Measurements from ENCODE around the gene ZNF684.
"Not testable (repeated sequence)": the region's sequence is repeated elsewhere in the genome, so short reads cannot be mapped to it uniquely, and the experiment has no call there.

Gene ZNF684

DNA sequence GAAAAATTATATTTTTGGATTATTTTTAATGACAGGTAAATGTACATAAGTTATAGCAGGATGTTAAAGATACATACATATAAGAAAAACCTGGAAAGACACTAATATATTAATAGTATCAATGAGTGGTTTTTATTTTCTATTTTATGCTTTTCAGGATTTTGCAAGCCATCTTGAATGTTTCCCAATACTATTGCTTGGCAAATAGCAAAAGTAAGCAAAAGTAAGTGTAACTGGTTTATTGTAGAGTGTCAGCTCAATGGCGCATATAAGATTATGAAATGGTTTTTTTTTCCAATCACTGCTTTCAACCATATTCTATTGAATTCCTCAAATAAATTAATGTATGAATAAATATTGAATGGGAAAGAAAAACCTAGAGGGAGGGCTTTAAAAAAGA is 36.4 kb downstream of the ZNF684 start:
- FAIRE-seq = no peak
- DNase-seq (ENCODE audit: insufficient read length, low spot score) = no peak

DNA sequence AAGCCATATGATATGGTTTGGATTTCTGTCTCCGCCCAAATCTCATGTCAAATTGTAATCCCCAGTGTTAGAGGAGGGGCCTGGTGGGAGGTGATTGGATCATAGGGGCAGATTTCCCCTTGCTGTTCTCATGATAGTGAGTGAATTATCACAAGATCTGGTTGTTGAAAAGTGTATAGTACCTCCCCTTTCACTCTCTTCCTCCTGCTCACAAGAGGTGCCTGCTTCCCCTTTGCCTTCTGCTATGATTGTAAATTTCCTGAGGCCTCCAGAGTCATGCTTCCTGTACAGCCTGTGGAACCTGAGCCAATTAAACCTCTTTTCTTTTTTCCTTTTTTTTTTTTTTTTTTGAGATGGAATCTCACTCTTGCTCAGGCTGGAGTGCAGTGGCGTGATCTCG is 43.4 kb downstream of the ZNF684 start:
- not testable (repeated sequence) for FAIRE-seq; DNase-seq (ENCODE audit: insufficient read length, low spot score)

DNA sequence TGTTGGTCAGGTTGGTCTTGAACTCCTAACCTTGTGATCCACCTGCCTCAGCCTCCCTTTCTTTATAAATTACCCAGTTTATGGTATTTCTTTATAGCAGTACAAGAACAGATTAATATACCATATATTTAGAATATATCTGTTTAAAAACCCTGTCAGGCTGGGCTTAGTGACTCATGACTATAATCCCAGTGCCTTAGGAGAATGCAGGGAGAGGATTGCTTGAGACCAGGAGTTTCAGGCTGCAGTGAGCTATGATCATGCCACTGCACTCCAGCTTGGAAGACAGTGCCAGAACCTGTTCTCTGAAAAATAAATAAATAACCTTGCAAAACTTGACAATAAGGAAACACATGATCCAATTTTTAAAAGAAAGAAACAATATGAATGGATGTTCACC is 43.9 kb downstream of the ZNF684 start:
- FAIRE-seq = no peak

DNA sequence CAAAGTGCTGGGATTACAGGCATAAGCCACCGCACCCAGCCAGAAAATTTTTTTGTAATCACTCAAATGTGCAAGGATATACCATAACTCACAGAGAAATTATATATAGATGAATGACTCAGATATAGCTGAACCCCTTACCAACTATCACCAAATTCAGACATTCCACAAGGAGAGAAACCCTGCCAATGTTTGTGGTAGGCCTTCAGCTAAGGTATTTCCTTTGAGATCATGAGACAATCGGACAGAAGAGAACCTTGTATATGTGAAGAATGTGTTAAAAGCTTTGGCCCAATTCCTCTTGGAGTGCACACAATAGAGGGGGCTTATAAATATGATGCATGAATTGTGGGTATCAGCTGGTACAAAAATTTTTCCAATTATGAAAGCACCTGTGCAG is 50.7 kb downstream of the ZNF684 start:
- FAIRE-seq (no peak), DNase-seq (ENCODE audit: insufficient read length, low spot score) (no peak)

More for the DNA sequence above, 43.9 kb downstream of the ZNF684 start:
- no peak for DNase-seq (ENCODE audit: insufficient read length, low spot score)

DNA sequence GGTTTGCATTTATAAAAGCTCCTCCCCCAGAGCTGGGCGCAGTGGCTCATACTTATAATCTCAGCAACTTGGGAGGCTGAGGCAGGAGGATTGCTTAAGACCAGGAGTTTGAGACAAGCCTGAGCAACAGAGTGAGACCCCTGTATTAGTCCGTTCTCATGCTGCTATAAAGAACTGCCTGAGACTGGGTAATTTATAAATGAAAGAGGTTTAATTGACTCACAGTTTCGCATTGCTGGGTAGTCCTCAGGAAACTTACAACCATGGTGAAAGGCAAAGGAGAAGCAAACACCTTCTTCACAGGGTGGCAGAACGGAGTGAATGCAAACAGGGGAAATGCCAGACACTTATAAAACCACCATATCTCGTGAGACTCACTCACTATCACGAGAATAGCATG is 52.5 kb downstream of the ZNF684 start:
- DNase-seq (ENCODE audit: insufficient read length, low spot score) (no peak), FAIRE-seq (no peak)

DNA sequence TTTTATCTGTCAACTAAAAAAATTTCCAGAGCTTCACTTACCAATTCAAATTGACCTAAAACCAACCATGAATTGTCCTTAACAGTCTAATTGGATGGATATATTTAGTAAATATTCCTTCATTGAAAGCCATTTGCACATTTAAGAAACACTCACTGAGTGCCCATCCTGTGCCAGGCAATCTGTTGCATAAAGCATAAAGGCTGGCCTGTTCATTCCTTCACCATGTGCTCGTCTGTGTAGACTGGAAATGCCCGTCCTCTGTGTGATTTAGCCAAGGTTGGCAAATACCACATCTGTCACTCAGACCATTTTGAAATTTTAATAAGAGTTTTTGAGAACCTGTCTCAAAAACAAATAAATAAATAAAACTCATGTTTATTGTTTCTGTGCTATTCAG is 57.1 kb downstream of the ZNF684 start:
- FAIRE-seq (no peak), DNase-seq (ENCODE audit: insufficient read length, low spot score) (no peak)

DNA sequence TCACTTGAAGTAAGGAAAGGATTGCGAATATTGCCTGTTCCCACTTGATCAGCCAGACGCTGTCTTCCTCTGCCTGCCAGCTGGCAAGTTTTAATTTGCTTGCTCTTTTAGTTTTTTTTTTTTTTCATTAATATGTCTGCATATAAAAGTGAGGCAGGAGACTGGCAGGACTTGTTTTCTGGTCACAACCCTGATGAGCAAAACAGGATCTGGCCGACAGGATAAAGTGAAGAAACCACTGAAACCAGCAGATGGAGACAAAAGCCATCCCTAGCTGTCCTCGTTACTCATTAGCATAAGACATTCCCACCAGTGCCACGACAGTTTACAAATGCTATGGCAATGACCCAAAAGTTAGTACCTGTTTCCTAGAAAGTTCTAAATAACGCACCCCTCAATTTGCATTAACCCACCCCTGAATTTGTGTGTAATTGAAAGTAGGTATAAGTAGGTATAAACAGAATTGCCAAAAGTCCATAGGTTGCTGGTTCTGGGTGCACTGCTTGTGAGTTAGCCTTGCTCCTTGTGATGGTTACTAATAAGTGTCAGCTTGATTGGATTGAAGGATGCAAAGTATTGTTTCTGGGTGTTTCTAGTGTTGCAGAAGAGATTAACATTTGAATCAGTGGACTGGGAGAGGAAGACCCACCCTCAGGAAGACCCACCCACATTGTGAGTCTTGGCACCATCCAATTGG is 60.8 kb downstream of the ZNF684 start:
- no peak for FAIRE-seq
- no peak for DNase-seq (ENCODE audit: insufficient read length, low spot score)

DNA sequence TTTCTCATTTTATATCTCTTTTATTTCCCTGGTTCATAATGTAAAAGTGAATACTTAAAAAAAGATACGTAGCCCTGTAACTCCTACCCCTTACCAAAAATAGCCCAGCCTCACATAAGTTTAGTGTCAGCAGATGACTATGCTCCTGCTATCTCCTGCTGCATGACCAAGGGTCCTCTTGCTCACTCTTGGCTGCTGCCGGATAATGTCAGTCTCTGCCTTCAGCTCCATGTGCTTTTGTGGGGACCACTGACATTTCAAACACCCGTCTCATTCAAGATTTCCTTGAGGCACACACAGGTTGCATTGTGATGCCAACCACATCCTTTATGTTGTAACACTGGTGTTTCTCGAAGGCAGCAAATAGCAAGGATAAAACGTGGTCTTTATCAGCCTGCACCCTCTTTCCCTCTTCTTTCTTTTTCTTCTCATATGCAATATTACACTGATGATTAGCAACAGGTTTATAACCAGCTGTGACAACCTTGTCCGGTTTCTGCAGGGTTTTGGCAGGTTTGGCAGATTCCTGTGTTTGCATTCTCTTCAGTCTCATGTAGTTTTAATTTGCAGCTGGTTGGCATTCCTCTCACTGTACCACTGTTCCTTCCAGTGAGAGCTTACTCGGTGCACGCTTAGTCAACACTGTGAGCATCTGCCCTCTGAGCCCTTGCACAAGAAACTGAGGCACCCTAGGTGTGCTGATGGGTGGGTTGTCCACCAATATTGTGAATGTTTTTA is 62.2 kb downstream of the ZNF684 start:
- no peak for DNase-seq (ENCODE audit: insufficient read length, low spot score)
- no peak for FAIRE-seq

DNA sequence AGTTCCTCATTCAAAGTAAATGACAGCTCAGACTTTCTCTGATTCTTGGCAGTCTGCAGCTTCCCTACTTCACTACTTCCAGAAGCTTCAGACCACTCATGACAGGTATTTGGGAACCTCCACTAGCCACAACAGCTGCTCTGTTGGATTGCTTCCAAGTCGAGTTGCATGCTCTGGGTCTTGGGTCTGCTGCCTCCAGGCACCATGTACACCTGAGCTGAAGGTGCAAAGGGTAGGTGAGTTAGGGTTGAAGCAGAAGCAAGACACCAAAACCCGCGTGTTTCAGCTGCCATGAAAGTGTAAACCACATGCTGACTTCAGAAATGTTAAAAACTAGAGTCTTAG is 62.7 kb downstream of the ZNF684 start:
- no peak for DNase-seq (ENCODE audit: insufficient read length, low spot score)
- FAIRE-seq = no peak

DNA sequence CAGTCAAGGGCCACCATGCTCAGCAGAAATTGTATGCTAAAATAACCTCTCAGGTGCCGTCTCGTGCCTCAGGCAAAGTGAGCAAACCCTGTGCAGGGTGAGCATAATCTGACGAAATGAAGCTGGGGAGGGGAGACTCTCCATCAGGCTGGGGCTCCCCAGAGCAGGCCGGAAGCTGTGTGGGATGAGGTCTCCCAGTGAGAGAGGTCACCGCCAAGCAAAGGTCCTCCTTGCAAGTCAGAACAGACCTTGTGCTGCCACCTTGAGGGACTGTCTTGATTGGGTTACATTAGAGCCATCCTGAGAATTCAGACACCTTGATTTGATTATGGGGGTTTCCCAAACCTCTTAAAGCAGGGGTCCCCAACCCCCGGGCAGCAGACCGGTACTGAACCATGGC is 64.2 kb downstream of the ZNF684 start:
- DNase-seq (ENCODE audit: insufficient read length, low spot score) = no peak
- FAIRE-seq = no peak
